Endothelial cell of umbilical vein (primary cell): Measurements from ENCODE around the gene ARHGAP29. TPM values are rescaled to one million over a fixed set of nuclear protein-coding genes. Genes with fewer than 3 reads are reported as not detected.

Source experiments
- BruUV-seq: library from RNA; stranded (reverse); fragments of 400-500 nt; replicated peaks from 2 replicates; lab custom pipeline; 2021; lab: Mats Ljungman, UMichigan
- CTCF ChIA-PET: fragments of 300-600, 350-600 bp; sonication (Branson Sonifier 250); formaldehyde crosslinking; loops from one replicate; lab custom pipeline; 2021; ENCODE audit warnings: antibody characterized with exemption, inconsistent platforms; lab: Charles Lee
- POLR2A ChIA-PET: fragments of 300-600, 350-600 bp; sonication (Branson Sonifier 250); formaldehyde crosslinking; loops from one replicate; lab custom pipeline; 2021; ENCODE audit warnings: antibody characterized with exemption, inconsistent platforms; lab: Charles Lee
- DNase-seq: peaks from one replicate; pipeline ENCODE4 v3.0.0-alpha.2; 2011; ENCODE audit warnings: low read depth, low spot score
- FAIRE-seq: peaks from 2 replicates; lab custom pipeline; 2011; peaks lifted over from hg19 to GRCh38; lab: Jason Lieb, UNC
- H2AFZ ChIP-seq: 2 replicates; pipeline ENCODE4 v1.6.0; 2012; ENCODE audit warnings: low read depth, low read length, control low read depth, inconsistent platforms
- H3K27ac ChIP-seq: 2 replicates; pipeline ENCODE4 v1.5.1; 2011; ENCODE audit warnings: low read depth, mild to moderate bottlenecking, control low read depth, low read length, moderate library complexity; ENCODE audit not compliant: insufficient read depth
- H3K27me3 ChIP-seq, 2 experiments: 2 replicates each; pipeline versions ENCODE4 v1.6.0 to v1.6.1; 2011; ENCODE audit warnings: low read length in 2 of 2, mixed read lengths in 1 of 2; ENCODE audit not compliant: control insufficient read depth in 2 of 2, insufficient read depth in 2 of 2
- H3K36me3 ChIP-seq, 2 experiments: 2 replicates in 1 of 2; 3 replicates in 1 of 2; pipeline ENCODE4 v1.5.1; 2011; ENCODE audit warnings: low read length in 2 of 2, mild to moderate bottlenecking in 1 of 2, moderate library complexity in 1 of 2; ENCODE audit not compliant: control insufficient read depth in 2 of 2, insufficient read depth in 2 of 2; ENCODE audit errors: extremely low read depth in 1 of 2
- H3K4me1 ChIP-seq: 3 replicates; pipeline ENCODE4 v1.5.1; 2011; ENCODE audit warnings: mild to moderate bottlenecking, low read length; ENCODE audit not compliant: control insufficient read depth, insufficient read depth; ENCODE audit errors: extremely low read depth
- H3K4me2 ChIP-seq: 2 replicates; pipeline ENCODE4 v1.6.1; 2011; ENCODE audit warnings: low read length, control low read depth, mixed read lengths; ENCODE audit not compliant: insufficient read depth
- H3K4me3 ChIP-seq, 3 experiments: fragments of 200-600 bp in 1 of 3; sonication (generic), shearing (Covaris generic) in 1 of 3; replicated peaks in 1 of 3; 2 replicates each; pipeline ENCODE4 v1.5.1; 2011 to 2016; ENCODE audit warnings: control low read depth in 3 of 3, low read length in 3 of 3, mild to moderate bottlenecking in 2 of 3, inconsistent platforms in 1 of 3, low read depth in 1 of 3, moderate library complexity in 1 of 3; ENCODE audit not compliant: insufficient read depth in 1 of 3
- H3K79me2 ChIP-seq: 2 replicates; pipeline ENCODE4 v1.6.0; 2012; ENCODE audit warnings: low read length, inconsistent platforms; ENCODE audit not compliant: control insufficient read depth, insufficient read depth
- H3K9ac ChIP-seq: replicated peaks from 2 replicates; pipeline ENCODE3; 2011; ENCODE audit warnings: low read length, control low read depth; ENCODE audit not compliant: insufficient read depth; ENCODE audit errors: extremely low read depth
- H3K9me1 ChIP-seq: replicated peaks from 3 replicates; pipeline ENCODE4 v1.6.0; 2011; ENCODE audit warnings: mild to moderate bottlenecking, low read length; ENCODE audit not compliant: control insufficient read depth, insufficient read depth; ENCODE audit errors: extremely low read depth
- H3K9me3 ChIP-seq: replicated peaks from 2 replicates; pipeline ENCODE4 v1.5.1; 2012; ENCODE audit warnings: low read length, inconsistent platforms; ENCODE audit not compliant: control insufficient read depth, insufficient read depth
- H4K20me1 ChIP-seq: replicated peaks from 2 replicates; pipeline ENCODE3; 2011; ENCODE audit warnings: mild to moderate bottlenecking, low read length; ENCODE audit not compliant: control insufficient read depth, insufficient read depth; ENCODE audit errors: extremely low read depth
- CTCF ChIP-seq, 2 donors: IDR thresholded peaks; 1 replicate in 1 of 2; 2 replicates in 1 of 2; pipeline ENCODE4 v1.5.1; 2011; ENCODE audit warnings: low read length in 2 of 2, mild to moderate bottlenecking in 2 of 2, moderate library complexity in 2 of 2, control low read depth in 1 of 2, inconsistent platforms in 1 of 2, low read depth in 1 of 2; ENCODE audit not compliant: insufficient read depth in 1 of 2; ENCODE audit errors: extremely low read depth in 1 of 2
- EZH2 ChIP-seq: IDR thresholded peaks from 2 replicates; pipeline ENCODE4 v1.6.1; 2012; ENCODE audit warnings: borderline replicate concordance, low read depth, mild to moderate bottlenecking, moderate library complexity, low read length, inconsistent platforms; ENCODE audit not compliant: severe bottlenecking
- FOS ChIP-seq: IDR thresholded peaks from 2 replicates; pipeline ENCODE4 v1.6.1; 2011; ENCODE audit warnings: mild to moderate bottlenecking, low read length, moderate library complexity, borderline replicate concordance; ENCODE audit not compliant: insufficient read depth
- GATA2 ChIP-seq: IDR thresholded peaks from 2 replicates; pipeline ENCODE4 v1.7.0; 2011; ENCODE audit warnings: low read depth, mild to moderate bottlenecking, moderate library complexity, mixed read lengths, low read length; ENCODE audit not compliant: insufficient read length, insufficient read depth
- JUN ChIP-seq: IDR thresholded peaks from 2 replicates; pipeline ENCODE4 v1.6.1; 2011; ENCODE audit warnings: borderline replicate concordance, low read depth; ENCODE audit not compliant: insufficient read length, insufficient read depth
- MAX ChIP-seq: IDR thresholded peaks from 2 replicates; pipeline ENCODE4 v1.6.1; 2011; ENCODE audit not compliant: insufficient read depth, insufficient read length
- MYC ChIP-seq: IDR thresholded peaks from one replicate; pipeline ENCODE4 v1.6.1; 2011; ENCODE audit warnings: mild to moderate bottlenecking, low read depth, low read length
- POLR2A ChIP-seq: IDR thresholded peaks from 2 replicates; pipeline ENCODE4 v1.6.1; 2012; ENCODE audit warnings: low read depth, mild to moderate bottlenecking, control low read depth, low read length
- POLR2AphosphoS5 ChIP-seq: IDR thresholded peaks from 2 replicates; pipeline ENCODE4 v1.6.1; 2012; ENCODE audit warnings: low read depth, mild to moderate bottlenecking, control low read depth, low read length, moderate library complexity; ENCODE audit not compliant: insufficient read depth
- dilution Hi-C: fragments of 300-500 bp; cut with MboI; formaldehyde crosslinking; loops from one replicate; pipeline ENCODE4 v1.15.0; 2019; ENCODE audit warnings: low sequenced_read_pairs; ENCODE audit not compliant: extremely low pct_ligation_motif_present
- intact Hi-C: fragments of 100-400 bp; cut with micrococcal nuclease; formaldehyde crosslinking; loops from one replicate; pipeline ENCODE4 v1.10.0; 2022
- polyA plus RNA-seq, 4 experiments: library from polyadenylated mRNA; depleted of rRNA in 3 of 4; stranded (reverse) in 3 of 4; unstranded in 1 of 4; fragments of >200 nt; gene quantifications; 2 replicates each; pipeline versions ENCODE4 v1.2.1 to v1.2.3, GENCODE V29; 2011 to 2012; ENCODE audit warnings: missing spikeins in 1 of 4
- total RNA-seq: library from RNA; stranded (reverse); gene quantifications from 2 replicates; pipeline ENCODE4 v1.2.3, GENCODE V29; 2021

The ARHGAP29 gene
- total and polyA plus RNA-seq, 2 donors (not counting 3 experiments of a cell fraction or from before 2014, with no cell fraction given): 56.3 to 199 TPM

DNA sequence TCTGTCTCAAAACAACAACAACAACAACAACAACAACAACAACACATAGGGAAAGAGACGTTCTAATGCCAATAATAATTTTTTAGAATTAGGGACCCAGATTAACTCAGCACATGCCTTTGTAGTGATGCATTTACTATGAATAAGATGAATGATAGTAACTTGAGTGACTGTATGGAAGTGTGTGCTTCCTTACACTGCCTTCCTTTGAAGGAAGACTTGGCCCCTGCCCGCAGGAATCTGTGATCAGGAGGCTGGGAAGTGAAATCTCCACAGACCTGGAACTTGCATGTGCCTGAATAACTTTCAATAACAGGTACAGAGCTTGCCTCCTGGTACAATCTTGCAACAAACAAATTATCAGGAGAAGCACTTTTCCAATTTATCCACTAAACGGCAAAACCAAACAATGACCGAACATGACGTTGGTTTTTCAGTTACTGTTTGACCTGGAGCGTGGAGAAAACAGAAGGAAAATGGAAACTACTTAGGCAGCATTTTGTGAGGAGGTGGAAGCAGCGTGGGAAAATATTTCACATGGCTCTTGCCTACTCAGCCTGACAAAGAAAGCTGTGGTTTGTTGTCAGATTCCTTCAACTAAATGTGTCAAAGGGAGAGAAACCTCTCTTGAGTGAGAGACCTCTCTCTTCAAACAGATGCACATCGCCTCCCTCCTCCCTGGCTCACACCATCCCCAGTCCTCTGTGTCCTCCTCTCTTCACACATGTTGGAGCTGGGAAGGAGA lies 106.4 kb downstream of the ARHGAP29 start:
- no peak overlapping the region for H2AFZ ChIP-seq
- DNase-seq (no peak), FAIRE-seq (no peak)
- no peaks in the 10 kb centered on the region for H3K9me1 ChIP-seq
- POLR2A ChIA-PET: no interaction called here
- no peaks in the 10 kb centered on the region for H3K9me3 ChIP-seq
- no peak overlapping the region for H3K4me3 ChIP-seq
- H3K4me1 ChIP-seq: peaks cover 14% of the 10 kb centered on the region
- dilution Hi-C loops: no loop called here
- H3K27ac ChIP-seq: no peak overlapping the region
- H3K4me2 ChIP-seq: no peak overlapping the region
- no peak overlapping the region for H3K9ac ChIP-seq
- intact Hi-C loops: no loop called here
- no peaks in the 10 kb centered on the region for H3K79me2 ChIP-seq
- CTCF ChIA-PET: interaction anchor here (0.6 to 1.6 kb wide), 4 partner anchors 9 to 105 kb away, joined by 3 to 4 read pairs (median 3); no protein-coding TSS in a partner anchor
- no peaks in the 10 kb centered on the region for H3K36me3 ChIP-seq
- no peaks in the 10 kb centered on the region for H4K20me1 ChIP-seq
- no TSS peak for BruUV-seq
- no peaks in the 10 kb centered on the region for H3K27me3 ChIP-seq
- TF ChIP-seq POLR2AphosphoS5: no peak
- no peak for TF ChIP-seq MAX
- no peak for TF ChIP-seq JUN
- no peak for TF ChIP-seq EZH2
- TF ChIP-seq MYC: no peak
- no peak for TF ChIP-seq FOS
- TF ChIP-seq POLR2A: no peak
- no peak for TF ChIP-seq GATA2
- no peak for TF ChIP-seq CTCF (IDR thresholded peaks at IDR 0.05; ENCODE audit: extremely low read depth in 1 of 2, insufficient read depth in 1 of 2, low read depth in 1 of 2, low read length in 2 of 2)
